Effector memory CD8-positive, alpha-beta T cell (primary cell): ENCODE measurements around the gene PSTPIP2.

Experiments used
- ATAC-seq: fragments of 150-1000 bp; cut with Tn5 transposase; replicated peaks from 2 replicates; pipeline ENCODE4 v1.10.0; 2021; ENCODE audit warnings: mild to moderate bottlenecking, moderate library complexity
- DNase-seq, 3 experiments: peaks; one replicate each; pipeline ENCODE4 v3.0.0; 2021
- H3K27ac Mint-ChIP-seq, 2 donors: one replicate each; pipeline ENCODE4 v1.8.0; 2022; ENCODE audit warnings: mild to moderate bottlenecking in 2 of 2, mixed read lengths in 2 of 2, moderate library complexity in 2 of 2
- H3K27me3 Mint-ChIP-seq, 2 donors: one replicate each; pipeline ENCODE4 v1.8.0; 2022; ENCODE audit warnings: mixed read lengths in 2 of 2
- H3K36me3 Mint-ChIP-seq: one replicate; pipeline ENCODE4 v1.8.0; 2022; ENCODE audit warnings: mild to moderate bottlenecking, moderate library complexity, mixed read lengths; ENCODE audit not compliant: insufficient read depth
- H3K4me1 Mint-ChIP-seq, 2 donors: one replicate each; pipeline ENCODE4 v1.8.0; 2022; ENCODE audit warnings: low read depth in 2 of 2, mixed read lengths in 2 of 2
- H3K4me3 Mint-ChIP-seq, 2 donors: one replicate each; pipeline ENCODE4 v1.8.0; 2022; ENCODE audit warnings: mild to moderate bottlenecking in 2 of 2, mixed read lengths in 2 of 2, moderate library complexity in 2 of 2
- H3K9me3 Mint-ChIP-seq, 2 donors: one replicate each; pipeline ENCODE4 v1.8.0; 2022; ENCODE audit warnings: mixed read lengths in 2 of 2

Gene PSTPIP2

DNA sequence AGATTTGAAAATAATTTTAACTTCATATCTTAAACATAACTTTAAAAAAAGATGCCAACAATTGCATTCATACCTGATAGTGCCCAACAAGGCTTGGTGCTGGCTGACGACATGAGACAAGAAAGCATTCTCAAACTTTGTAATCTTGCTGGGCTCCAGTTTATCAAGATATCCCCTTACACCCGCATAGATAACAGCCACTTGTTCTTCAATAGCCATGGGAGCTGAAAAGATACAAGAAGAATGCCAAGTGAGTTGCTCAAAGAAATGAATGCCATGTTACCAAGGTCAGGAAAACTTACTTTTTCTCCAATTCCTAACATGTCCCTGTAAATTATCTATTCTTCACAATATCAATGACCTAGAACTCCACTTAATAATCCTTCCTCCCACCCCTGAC, 12.4 kb upstream of the PSTPIP2 start:
- no peaks in the 10 kb centered on the region for H3K27me3 Mint-ChIP-seq
- H3K4me3 Mint-ChIP-seq: no peak overlapping the region
- DNase-seq: no peak
- peaks cover 96% of the 10 kb centered on the region for H3K36me3 Mint-ChIP-seq
- no peaks in the 10 kb centered on the region for H3K9me3 Mint-ChIP-seq
- no peak overlapping the region for H3K27ac Mint-ChIP-seq
- no peak for ATAC-seq
- H3K4me1 Mint-ChIP-seq: no peaks in the 10 kb centered on the region

DNA sequence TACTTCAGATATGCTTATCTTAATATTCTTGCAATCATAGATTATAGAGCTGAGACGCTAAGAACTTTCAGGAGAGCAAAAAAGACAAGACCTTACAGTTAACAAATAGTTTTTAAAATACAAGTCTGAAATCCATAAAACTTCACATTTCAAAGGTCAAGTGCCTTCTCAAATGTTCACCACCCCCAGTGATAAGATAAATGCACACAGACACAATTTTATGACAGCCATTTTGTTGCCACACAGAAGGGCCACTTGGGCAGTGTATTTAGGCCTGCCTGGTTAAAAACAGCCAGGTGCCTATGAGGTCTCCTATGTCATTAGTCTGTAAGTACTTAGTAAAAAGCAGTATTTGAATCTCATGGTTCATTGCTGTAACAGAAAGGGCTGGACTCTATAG, 8.1 kb upstream of the PSTPIP2 start:
- ATAC-seq: no peak
- Mint-ChIP-seq H3K36me3 (peaks cover 64% of the 10 kb centered on the region), H3K4me3 (no peak overlapping the region), H3K27me3 (no peaks in the 10 kb centered on the region), H3K4me1 (no peaks in the 10 kb centered on the region), H3K27ac (no peak overlapping the region), H3K9me3 (no peaks in the 10 kb centered on the region)
- no peak for DNase-seq

DNA sequence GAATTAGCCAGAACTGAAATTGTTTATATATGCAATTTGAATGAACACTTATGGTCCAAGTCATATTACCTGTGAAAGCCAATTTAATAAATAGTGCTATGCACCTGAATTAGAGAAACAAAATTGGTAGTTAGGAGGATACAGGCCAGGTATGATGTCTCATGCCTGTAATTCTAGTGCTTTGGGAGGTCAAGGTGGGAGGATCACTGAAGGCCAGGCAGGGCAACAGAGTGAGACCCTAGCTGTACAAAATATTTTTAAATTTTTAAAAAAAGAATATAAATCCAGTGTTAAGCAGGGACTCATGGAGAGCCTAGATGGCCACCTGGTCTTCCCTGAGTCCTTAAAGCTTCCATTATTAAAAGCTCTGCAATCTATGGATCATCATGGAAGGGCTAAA, 7.3 kb upstream of the PSTPIP2 start:
- peaks cover 58% of the 10 kb centered on the region for H3K36me3 Mint-ChIP-seq
- H3K27ac Mint-ChIP-seq: no peak overlapping the region
- H3K4me1 Mint-ChIP-seq: no peaks in the 10 kb centered on the region
- ATAC-seq (no peak), DNase-seq (no peak)
- H3K9me3 Mint-ChIP-seq: no peaks in the 10 kb centered on the region
- H3K4me3 Mint-ChIP-seq: no peak overlapping the region
- H3K27me3 Mint-ChIP-seq: no peaks in the 10 kb centered on the region

DNA sequence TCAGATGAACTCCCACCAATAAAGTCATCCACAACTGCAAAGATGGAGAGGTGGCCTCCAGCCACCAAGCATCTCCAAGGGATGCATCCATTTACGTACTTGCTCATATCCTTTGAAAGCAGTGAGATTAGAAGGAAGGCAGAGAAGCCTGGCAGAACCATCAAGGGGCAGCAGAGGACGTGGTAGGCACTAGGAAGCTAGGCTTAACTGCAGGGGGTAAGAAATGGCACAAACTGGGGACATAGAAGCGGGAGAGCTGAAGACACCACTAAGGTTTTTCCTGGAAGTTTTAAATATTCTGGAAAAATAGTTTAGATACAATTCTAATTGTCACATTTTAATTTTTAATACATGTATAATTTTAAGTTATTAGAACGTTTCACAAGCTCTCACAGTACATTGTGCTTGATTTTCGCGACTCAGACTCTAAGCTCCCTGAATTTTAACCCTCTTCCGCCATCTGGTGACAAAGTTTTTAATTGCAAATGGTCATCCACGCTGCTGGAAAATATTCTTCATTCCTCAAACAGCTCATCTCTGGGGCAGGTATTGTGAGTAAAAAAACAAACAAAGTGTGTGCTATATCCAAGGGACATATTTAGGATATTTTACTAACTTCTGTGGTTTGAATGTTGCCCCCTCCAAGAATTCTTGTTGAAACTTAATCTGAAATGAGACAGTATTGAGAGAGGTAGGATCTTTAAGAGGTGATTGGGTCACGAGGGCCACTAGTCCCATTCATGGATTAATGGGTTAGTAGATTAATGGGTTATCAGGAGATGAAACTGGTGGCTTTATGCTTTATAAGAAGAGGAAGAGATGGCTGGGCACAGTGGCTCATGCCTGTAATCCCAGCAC, 1.6 kb upstream of the PSTPIP2 start:
- H3K4me3 Mint-ChIP-seq: peak overlapping the region; percentile 83
- DNase-seq (peak; percentile 67 to 72 (median 72)), ATAC-seq (peak; percentile 55)
- peaks cover 14% of the 10 kb centered on the region for H3K36me3 Mint-ChIP-seq
- no peaks in the 10 kb centered on the region for H3K27me3 Mint-ChIP-seq
- H3K4me1 Mint-ChIP-seq: peaks cover 19 to 31% of the 10 kb centered on the region in 2 donors
- no peaks in the 10 kb centered on the region for H3K9me3 Mint-ChIP-seq
- peak overlapping the region; percentile 63 to 77 for H3K27ac Mint-ChIP-seq

DNA sequence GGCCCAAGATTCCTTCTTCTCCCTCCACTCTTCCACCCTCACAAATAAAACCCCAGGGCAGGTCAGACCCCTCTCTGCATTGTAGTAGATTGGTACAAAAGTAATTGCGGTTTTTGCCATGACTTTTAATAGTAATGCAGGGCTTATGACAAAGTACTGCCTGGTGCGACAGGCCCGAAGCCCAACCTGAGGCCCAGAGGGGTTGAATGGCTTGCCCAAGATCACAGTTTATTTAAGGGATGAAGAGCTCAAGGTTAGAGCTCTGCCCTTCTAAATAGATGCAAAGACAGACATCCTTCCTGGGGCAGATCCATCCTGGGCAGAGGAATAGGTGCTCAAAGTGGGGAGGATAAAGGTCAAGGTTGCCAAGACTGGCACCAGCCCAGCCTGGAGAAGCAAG, 899 bp upstream of the PSTPIP2 start:
- ATAC-seq (no peak), DNase-seq (no peak)
- no peaks in the 10 kb centered on the region for H3K9me3 Mint-ChIP-seq
- H3K27ac Mint-ChIP-seq: peak overlapping the region in 1 of 2 donors; percentile 63
- H3K4me3 Mint-ChIP-seq: peak overlapping the region; percentile 83
- peaks cover 10% of the 10 kb centered on the region for H3K36me3 Mint-ChIP-seq
- peaks cover 19 to 33% of the 10 kb centered on the region in 2 donors for H3K4me1 Mint-ChIP-seq
- no peaks in the 10 kb centered on the region for H3K27me3 Mint-ChIP-seq

DNA sequence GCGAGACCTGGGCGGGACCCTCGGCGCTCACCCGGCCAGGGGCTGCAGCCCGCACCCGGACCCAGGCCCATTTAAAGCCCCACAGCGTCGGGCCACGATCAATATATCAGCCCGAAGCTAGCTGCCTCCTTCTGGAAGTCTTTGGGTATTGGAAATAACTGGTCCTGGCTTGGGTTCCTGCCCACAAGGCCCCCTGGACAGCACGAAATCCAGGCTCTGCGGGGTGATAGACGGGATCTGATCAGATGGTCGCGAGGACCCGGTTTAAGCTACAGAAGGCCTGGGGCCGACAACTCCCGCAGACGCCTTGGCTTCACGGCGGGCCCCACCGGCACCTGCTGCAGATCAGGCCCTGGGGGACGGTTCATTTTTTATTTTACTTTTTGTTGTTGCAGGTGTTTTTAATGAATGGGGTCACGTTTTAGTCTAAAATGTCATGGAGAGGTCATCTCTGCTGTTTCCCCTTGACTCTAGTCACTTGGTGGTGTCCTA, 362 bp upstream of the PSTPIP2 start:
- DNase-seq: no peak
- H3K27me3 Mint-ChIP-seq: no peaks in the 10 kb centered on the region
- peak overlapping the region; percentile 83 for H3K4me3 Mint-ChIP-seq
- no peaks in the 10 kb centered on the region for H3K9me3 Mint-ChIP-seq
- H3K36me3 Mint-ChIP-seq: peaks cover 10% of the 10 kb centered on the region
- H3K4me1 Mint-ChIP-seq: peaks cover 19 to 33% of the 10 kb centered on the region in 2 donors
- peak overlapping the region in 1 of 2 donors; percentile 83 for H3K27ac Mint-ChIP-seq
- no peak for ATAC-seq

DNA sequence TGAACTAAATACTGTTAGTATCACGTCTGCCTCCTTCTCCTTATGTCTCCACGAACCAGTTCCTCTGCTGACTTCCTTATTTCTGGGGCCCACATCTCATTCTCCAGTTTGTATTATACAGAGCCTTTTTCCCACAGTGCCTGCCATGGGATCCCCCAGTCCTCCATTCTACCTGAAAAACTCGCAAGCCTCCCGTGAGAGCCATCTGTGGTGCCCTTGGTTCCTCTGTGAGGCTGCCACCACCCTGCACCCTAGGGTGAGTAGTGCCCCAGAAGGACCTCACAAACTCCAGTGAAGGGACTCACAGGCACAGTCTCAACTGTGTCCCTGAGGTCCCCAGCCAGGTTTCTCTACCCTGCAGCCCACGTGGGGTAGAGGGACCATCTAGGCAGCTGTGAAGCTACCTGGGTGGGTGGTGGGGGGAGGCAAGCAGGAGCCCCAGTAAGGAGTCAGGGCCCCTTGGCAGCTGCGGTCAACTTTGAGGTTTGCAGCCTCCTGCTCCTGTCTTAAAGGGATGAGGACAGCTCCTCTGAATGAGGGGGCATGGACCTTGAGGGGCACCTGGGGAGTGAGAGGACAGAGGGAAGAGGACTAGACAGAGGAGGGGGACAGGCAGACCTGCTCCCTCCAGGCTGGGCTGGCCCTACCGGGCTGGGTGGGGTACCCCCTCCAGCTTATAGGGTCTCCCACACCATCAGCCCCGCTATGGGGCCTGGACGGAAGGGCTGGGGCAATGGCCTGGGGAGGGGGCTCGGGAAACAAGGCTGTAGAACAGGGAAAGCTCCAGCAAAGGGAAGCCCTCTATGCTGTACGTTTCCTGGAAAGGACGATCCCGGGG, 1.0 kb downstream of the PSTPIP2 start:
- ATAC-seq: peak; percentile 9

DNA sequence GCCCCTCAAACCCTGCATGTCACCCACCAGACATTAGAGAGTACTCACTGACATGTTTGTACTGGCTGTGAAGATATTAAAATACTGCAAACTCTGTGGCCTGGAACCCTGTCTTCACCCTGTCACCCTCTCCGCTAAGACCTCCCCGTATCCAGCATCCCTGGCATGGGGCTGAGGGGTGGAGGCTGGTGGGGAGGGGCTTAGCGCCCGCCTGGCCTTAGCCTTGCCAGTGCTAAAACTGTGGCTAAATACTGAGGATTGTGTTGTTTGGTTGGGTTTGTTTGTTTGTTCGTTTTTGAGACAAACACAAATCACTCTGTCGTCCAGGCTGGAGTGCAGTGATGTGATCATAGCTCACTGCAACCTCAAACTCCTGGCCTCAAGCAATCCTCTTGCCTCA, 1.8 kb downstream of the PSTPIP2 start:
- peak overlapping the region; percentile 30 to 83 for H3K27ac Mint-ChIP-seq
- peaks cover 10% of the 10 kb centered on the region for H3K36me3 Mint-ChIP-seq
- peak overlapping the region; percentile 83 for H3K4me3 Mint-ChIP-seq
- H3K9me3 Mint-ChIP-seq: no peaks in the 10 kb centered on the region
- ATAC-seq: no peak
- H3K27me3 Mint-ChIP-seq: no peaks in the 10 kb centered on the region
- no peak for DNase-seq
- H3K4me1 Mint-ChIP-seq: peaks cover 19 to 33% of the 10 kb centered on the region in 2 donors

More for the DNA sequence above, 1.0 kb downstream of the PSTPIP2 start:
- Mint-ChIP-seq H3K36me3 (peaks cover 10% of the 10 kb centered on the region), H3K27ac (peak overlapping the region; percentile 44 to 83), H3K9me3 (no peaks in the 10 kb centered on the region), H3K4me1 (peaks cover 19 to 33% of the 10 kb centered on the region in 2 donors), H3K4me3 (peak overlapping the region; percentile 83), H3K27me3 (no peaks in the 10 kb centered on the region)
- no peak for DNase-seq

DNA sequence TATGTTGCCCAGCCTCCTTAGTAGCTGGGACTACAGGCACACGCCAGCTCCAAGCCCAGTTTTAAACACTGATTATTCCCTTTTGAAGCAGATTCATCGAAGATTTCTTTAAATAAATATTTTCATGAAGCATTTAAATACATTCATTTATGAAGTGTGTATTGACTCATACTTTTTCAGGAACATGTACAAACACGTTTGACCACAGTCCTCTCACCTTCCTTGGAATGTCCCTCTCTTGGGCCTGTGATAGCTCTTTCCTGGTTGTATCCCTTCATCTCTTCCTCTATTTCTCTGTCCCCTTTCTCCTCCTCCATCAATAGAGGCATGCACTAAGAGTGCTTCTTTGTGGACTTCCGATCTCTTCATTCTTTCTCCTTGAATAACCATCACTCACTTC, 2.5 kb downstream of the PSTPIP2 start:
- Mint-ChIP-seq H3K27ac (peak overlapping the region in 1 of 2 donors; percentile 30), H3K4me1 (peaks cover 19 to 33% of the 10 kb centered on the region in 2 donors), H3K4me3 (peak overlapping the region in 1 of 2 donors; percentile 5), H3K9me3 (no peaks in the 10 kb centered on the region), H3K36me3 (peaks cover 9% of the 10 kb centered on the region), H3K27me3 (no peaks in the 10 kb centered on the region)
- ATAC-seq (no peak), DNase-seq (no peak)

DNA sequence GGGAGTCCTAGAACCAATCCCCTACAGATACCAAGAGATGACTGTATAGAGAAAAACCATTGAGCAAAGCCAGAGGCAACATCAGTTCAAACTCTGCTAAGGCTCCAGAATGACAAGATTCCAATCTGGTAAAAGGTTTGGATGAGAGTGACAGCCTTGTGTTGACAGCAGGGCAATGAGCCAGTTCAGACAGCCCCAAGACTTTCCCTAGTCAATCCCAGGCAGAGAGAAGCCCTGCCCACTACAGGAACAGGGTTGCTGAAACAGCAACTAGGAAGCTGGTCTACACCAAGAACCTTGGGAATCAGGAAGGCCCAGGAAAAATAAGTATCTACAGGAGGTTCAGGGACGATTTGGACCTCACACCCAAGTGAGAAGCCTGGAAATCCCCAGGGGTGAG, 3.3 kb downstream of the PSTPIP2 start:
- Mint-ChIP-seq H3K4me1 (peaks cover 19 to 33% of the 10 kb centered on the region in 2 donors), H3K27me3 (no peaks in the 10 kb centered on the region), H3K36me3 (peaks cover 3% of the 10 kb centered on the region), H3K4me3 (no peak overlapping the region), H3K27ac (peak overlapping the region in 1 of 2 donors; percentile 73), H3K9me3 (no peaks in the 10 kb centered on the region)
- DNase-seq: no peak
- ATAC-seq: no peak

DNA sequence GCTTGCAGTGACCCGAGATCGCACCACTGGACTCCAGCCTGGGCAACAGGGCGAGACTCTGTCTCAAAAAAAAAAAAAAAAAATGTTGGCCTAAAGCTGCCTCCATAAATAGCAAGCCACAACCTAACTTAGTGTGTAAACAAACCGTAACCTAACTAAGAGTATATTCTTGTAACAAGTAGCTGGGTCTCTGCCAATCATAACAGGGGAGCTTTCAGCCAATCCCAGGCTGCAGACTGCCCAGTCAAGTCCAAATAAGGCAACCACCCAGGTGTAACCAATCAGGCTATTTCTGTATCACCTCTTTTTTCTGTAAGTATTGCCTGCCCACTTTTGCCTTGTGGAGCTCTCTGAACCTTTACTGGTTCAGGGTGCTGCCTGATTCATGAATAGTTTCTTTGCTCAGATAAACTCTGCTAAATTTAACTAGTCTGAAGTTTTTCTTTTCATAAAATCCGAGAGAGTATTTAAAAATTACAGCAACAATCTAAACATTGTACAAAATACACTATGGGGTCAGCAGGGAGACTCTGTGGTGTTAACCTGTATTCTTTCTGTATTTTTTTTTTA, 4.5 kb downstream of the PSTPIP2 start:
- DNase-seq (no peak), ATAC-seq (no peak)
- no peaks in the 10 kb centered on the region for H3K27me3 Mint-ChIP-seq
- no peak overlapping the region for H3K27ac Mint-ChIP-seq
- peaks cover 3% of the 10 kb centered on the region for H3K36me3 Mint-ChIP-seq
- no peak overlapping the region for H3K4me3 Mint-ChIP-seq
- H3K9me3 Mint-ChIP-seq: no peaks in the 10 kb centered on the region
- H3K4me1 Mint-ChIP-seq: peaks cover 11 to 23% of the 10 kb centered on the region in 2 donors

DNA sequence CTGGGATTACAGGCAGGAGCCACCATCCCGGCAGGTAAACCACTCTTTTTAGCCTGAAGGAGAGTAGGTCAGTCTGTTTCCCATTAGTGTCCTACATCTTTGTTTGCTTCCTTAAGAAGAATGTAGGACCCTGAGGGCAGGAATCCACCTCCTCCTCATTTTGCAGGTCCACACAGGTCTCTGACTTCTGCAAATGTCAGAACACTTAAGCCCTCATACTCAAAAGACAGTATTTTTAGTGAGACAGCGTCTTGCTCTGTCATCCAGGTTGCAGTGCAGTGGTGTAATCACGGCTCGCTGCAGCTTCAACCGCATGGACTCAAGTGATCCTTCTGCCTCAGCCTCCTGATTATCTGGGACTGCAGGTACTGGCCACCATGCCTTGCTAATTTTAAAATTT, 9.3 kb downstream of the PSTPIP2 start:
- DNase-seq (no peak), ATAC-seq (no peak)
- H3K4me1 Mint-ChIP-seq: peaks cover 0 to 10% of the 10 kb centered on the region in 2 donors
- no peaks in the 10 kb centered on the region for H3K27me3 Mint-ChIP-seq
- no peaks in the 10 kb centered on the region for H3K36me3 Mint-ChIP-seq
- no peak overlapping the region for H3K27ac Mint-ChIP-seq
- H3K4me3 Mint-ChIP-seq: no peak overlapping the region
- no peaks in the 10 kb centered on the region for H3K9me3 Mint-ChIP-seq

DNA sequence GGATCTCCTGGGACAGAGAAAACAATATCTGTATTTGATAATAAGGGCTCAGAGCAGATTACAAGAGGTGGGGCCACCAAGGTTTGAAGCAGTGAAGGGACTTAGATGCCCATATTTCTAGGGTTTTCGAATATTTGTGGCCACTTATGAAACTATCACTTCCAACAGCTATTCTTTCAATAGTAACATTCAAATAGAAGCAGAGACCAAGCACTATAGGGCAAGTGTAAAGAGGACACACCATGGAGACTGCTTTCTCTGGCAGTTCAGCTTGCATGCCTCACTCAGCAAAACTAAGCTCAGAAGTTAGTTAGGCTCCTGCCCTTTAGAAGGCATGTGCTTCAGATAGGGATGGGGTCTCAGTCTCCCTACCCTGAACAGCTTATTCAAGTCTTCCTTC, 10.3 kb downstream of the PSTPIP2 start:
- Mint-ChIP-seq H3K4me3 (no peak overlapping the region), H3K4me1 (peaks cover 0 to 10% of the 10 kb centered on the region in 2 donors), H3K27me3 (no peaks in the 10 kb centered on the region), H3K36me3 (no peaks in the 10 kb centered on the region), H3K9me3 (no peaks in the 10 kb centered on the region), H3K27ac (peak overlapping the region in 1 of 2 donors; percentile 3)
- DNase-seq: no peak
- ATAC-seq: no peak
